ENCODE results near the gene GPR108. TPM values are rescaled to one million over a fixed set of nuclear protein-coding genes. Genes with fewer than 3 reads are reported as not detected.

GPR108 gene
- total RNA-seq, 2 donors from 2014 or later, result 61.4 to 67.2 TPM

- Histone ChIP-seq H3K27me3 (ENCODE audit: control insufficient read depth, insufficient read depth, low read length, poor library complexity, severe bottlenecking) (no peaks in the 10 kb centered on the region), H3K9ac (ENCODE audit: extremely low read depth, low read length, poor library complexity, severe bottlenecking) (no peak overlapping the region), H3K4me3 (ENCODE audit: low read length) (no peak overlapping the region), H3K36me3 (ENCODE audit: control insufficient read depth, insufficient read depth, low read length) (no peaks in the 10 kb centered on the region), H3K9me3 (ENCODE audit: control insufficient read depth, low read length) (peaks cover 9% of the 10 kb centered on the region), H3K27ac (ENCODE audit: low read depth, low read length) (no peak overlapping the region), H3K4me1 (ENCODE audit: control insufficient read depth, insufficient read depth, low read length) (no peaks in the 10 kb centered on the region)
- no peak for TF ChIP-seq CTCF (conservative IDR thresholded peaks at IDR 0.05)
- no peaks in the 10 kb centered on the region for H3K4me1 Mint-ChIP-seq
- no peak overlapping the region for H3K27ac Mint-ChIP-seq
- no peak for DNase-seq
- H3K9me3 Mint-ChIP-seq, result peaks cover 15% of the 10 kb centered on the region
- peaks cover 1% of the 10 kb centered on the region for H3K27me3 Mint-ChIP-seq (ENCODE audit: insufficient read depth)
- H3K36me3 Mint-ChIP-seq (ENCODE audit: low read depth), result peaks cover 4% of the 10 kb centered on the region
- H3K4me3 Mint-ChIP-seq, result no peak overlapping the region
Observed at GRCh38 chr19:6699935-6700334, 37.4 kb downstream of the GPR108 start.

- TF ChIP-seq CTCF (conservative IDR thresholded peaks at IDR 0.05), result no peak
- Histone ChIP-seq H3K4me1 (ENCODE audit: control insufficient read depth, insufficient read depth, low read length) (no peaks in the 10 kb centered on the region), H3K9ac (ENCODE audit: extremely low read depth, low read length, poor library complexity, severe bottlenecking) (no peak overlapping the region), H3K36me3 (ENCODE audit: control insufficient read depth, insufficient read depth, low read length) (no peaks in the 10 kb centered on the region), H3K9me3 (ENCODE audit: control insufficient read depth, low read length) (peaks cover 14% of the 10 kb centered on the region), H3K27me3 (ENCODE audit: control insufficient read depth, insufficient read depth, low read length, poor library complexity, severe bottlenecking) (no peaks in the 10 kb centered on the region), H3K27ac (ENCODE audit: low read depth, low read length) (no peak overlapping the region), H3K4me3 (ENCODE audit: low read length) (no peak overlapping the region)
- DNase-seq, result no peak
- no peak overlapping the region for H3K4me3 Mint-ChIP-seq
- peaks cover 19% of the 10 kb centered on the region for H3K9me3 Mint-ChIP-seq
- H3K36me3 Mint-ChIP-seq (ENCODE audit: low read depth), result peaks cover 12% of the 10 kb centered on the region
- peaks cover 1% of the 10 kb centered on the region for H3K27me3 Mint-ChIP-seq (ENCODE audit: insufficient read depth)
- no peaks in the 10 kb centered on the region for H3K4me1 Mint-ChIP-seq
- 70 to 82% methylated on average over 7 to 13 of the region's 13 CpGs for WGBS, 2 experiments (ENCODE audit: insufficient coverage in 1 of 2, insufficient read length in 1 of 2)
- H3K27ac Mint-ChIP-seq, result no peak overlapping the region
Observed at GRCh38 chr19:6697291-6697690, 40.1 kb downstream of the GPR108 start.

GRCh38 chr19:6696239-6696820, 41.0 kb downstream of the GPR108 start:
- Histone ChIP-seq H3K9me3 (ENCODE audit: control insufficient read depth, low read length) (peaks cover 14% of the 10 kb centered on the region), H3K9ac (ENCODE audit: extremely low read depth, low read length, poor library complexity, severe bottlenecking) (no peak overlapping the region), H3K4me3 (ENCODE audit: low read length) (no peak overlapping the region), H3K27me3 (ENCODE audit: control insufficient read depth, insufficient read depth, low read length, poor library complexity, severe bottlenecking) (no peaks in the 10 kb centered on the region), H3K4me1 (ENCODE audit: control insufficient read depth, insufficient read depth, low read length) (no peaks in the 10 kb centered on the region), H3K36me3 (ENCODE audit: control insufficient read depth, insufficient read depth, low read length) (no peaks in the 10 kb centered on the region), H3K27ac (ENCODE audit: low read depth, low read length) (no peak overlapping the region)
- no peak for TF ChIP-seq CTCF (conservative IDR thresholded peaks at IDR 0.05)
- H3K4me3 Mint-ChIP-seq, result no peak overlapping the region
- DNase-seq, result no peak
- no peak overlapping the region for H3K27ac Mint-ChIP-seq
- H3K27me3 Mint-ChIP-seq (ENCODE audit: insufficient read depth), result peaks cover 1% of the 10 kb centered on the region
- WGBS, 2 experiments (ENCODE audit: insufficient coverage in 1 of 2, insufficient read length in 1 of 2), result 70 to 73% methylated on average over 7 to 17 of the region's 18 CpGs
- peaks cover 19% of the 10 kb centered on the region for H3K9me3 Mint-ChIP-seq
- peaks cover 14% of the 10 kb centered on the region for H3K36me3 Mint-ChIP-seq (ENCODE audit: low read depth)
- H3K4me1 Mint-ChIP-seq, result no peaks in the 10 kb centered on the region
